Measurements from ENCODE around the gene MRPL20. TPM values are rescaled to one million over a fixed set of nuclear protein-coding genes. Genes with fewer than 3 reads are reported as not detected.
A peak's percentile ranks its signal among the peaks of the same experiment; 100 is the strongest.
"Not testable (repeated sequence)": the region's sequence is repeated elsewhere in the genome, so short reads cannot be mapped to it uniquely, and the experiment has no call there.

MRPL20 gene
- polyA plus RNA-seq, 1 of the 3 experiments (the other 2 are of a cell fraction), result 210 TPM

GRCh38 chr1:1406101-1406820 is 832 bp downstream of the MRPL20 start:
- H3K4me2 ChIP-seq, result peak overlapping the region; percentile 87
- H4K20me1 ChIP-seq (ENCODE audit: insufficient read depth), result no peaks in the 10 kb centered on the region
- H2AFZ ChIP-seq (ENCODE audit: low read depth), result no peak overlapping the region
- peaks cover 11 to 19% of the 10 kb centered on the region in 2 experiments; a peak in 3 of 4 replicates for H3K4me1 ChIP-seq (ENCODE audit: control insufficient read depth in 1 of 2, insufficient read depth in 2 of 2, low read depth in 1 of 2, low read length in 1 of 2)
- TF ChIP-seq POLR2AphosphoS5 (IDR thresholded peaks at IDR 0.05; ENCODE audit: low read depth, low read length) (peak; percentile 13; the same call in 1 of the 2 replicates), CHD2 (IDR thresholded peaks at IDR 0.05; ENCODE audit: low read length, partially characterized antibody) (no peak), MXI1 (IDR thresholded peaks at IDR 0.05; ENCODE audit: low read depth, low read length) (peak; percentile 49; the same call in 1 of the 2 replicates), RAD21 (IDR thresholded peaks at IDR 0.05; ENCODE audit: low read length) (peak; percentile 15; the same call in 1 of the 2 replicates), FOXM1 (IDR thresholded peaks at IDR 0.05; ENCODE audit: low read depth) (no peak)
- H3K27ac ChIP-seq (ENCODE audit: low read depth in 2 of 2, low read length in 1 of 2), result peak overlapping the region; percentile 72 to 77
- DNase-seq, result peak; percentile 51
- peaks cover 40% of the 10 kb centered on the region for H3F3A ChIP-seq (replicated peaks; ENCODE audit: insufficient read depth)
- H3K4me3 ChIP-seq (ENCODE audit: low read depth in 2 of 2, low read length in 1 of 2), result peak overlapping the region; percentile 74 to 77
- H3K9me3 ChIP-seq, result no peaks in the 10 kb centered on the region
- POLR2A ChIA-PET, result interaction anchor here (0.7 to 3.3 kb wide), 3 partner anchors 15 to 31 kb away, joined by 3 to 18 read pairs (median 3); partner anchors contain the start of genes ANKRD65 and AURKAIP1
- CTCF ChIA-PET, result interaction anchor here (0.7 to 3.5 kb wide), 6 partner anchors 8 to 212 kb away, joined by 3 to 14 read pairs (median 3); partner anchors contain the start of genes AURKAIP1 and CCNL2
- peaks cover 18 to 22% of the 10 kb centered on the region in 2 experiments for H3K36me3 ChIP-seq (replicated peaks in 1 of 2; ENCODE audit: control insufficient read depth in 1 of 2, insufficient read depth in 2 of 2, low read length in 1 of 2)
- 42% methylated on average over 33 of the region's 43 CpGs for WGBS (ENCODE audit: low lambda C conversion rate)
- H3K9ac ChIP-seq, result peak overlapping the region; percentile 88
- H3K27me3 ChIP-seq (ENCODE audit: insufficient read depth), result no peaks in the 10 kb centered on the region
- H3K9me2 ChIP-seq, result no peaks in the 10 kb centered on the region
- H3K79me2 ChIP-seq (ENCODE audit: insufficient read depth), result peaks cover 79% of the 10 kb centered on the region

- no peaks in the 10 kb centered on the region for H3K27me3 ChIP-seq (ENCODE audit: insufficient read depth)
- peaks cover 89% of the 10 kb centered on the region for H3K79me2 ChIP-seq (ENCODE audit: insufficient read depth)
- no peak overlapping the region for H2AFZ ChIP-seq (ENCODE audit: low read depth)
- H3K36me3 ChIP-seq (replicated peaks in 1 of 2; ENCODE audit: control insufficient read depth in 1 of 2, insufficient read depth in 2 of 2, low read length in 1 of 2), result peaks cover 16 to 31% of the 10 kb centered on the region in 2 experiments
- no peak for DNase-seq
- H3K9me3 ChIP-seq, result no peaks in the 10 kb centered on the region
- over 99% methylated on average over 6 of the region's 7 CpGs for WGBS (ENCODE audit: low lambda C conversion rate)
- H3F3A ChIP-seq (replicated peaks; ENCODE audit: insufficient read depth), result peaks cover 40% of the 10 kb centered on the region
- no peak overlapping the region for H3K4me3 ChIP-seq (ENCODE audit: low read depth in 2 of 2, low read length in 1 of 2)
- POLR2A ChIA-PET, result no interaction called here
- TF ChIP-seq MEF2A (IDR thresholded peaks at IDR 0.05; ENCODE audit: borderline replicate concordance, low read depth), result no peak
- H4K20me1 ChIP-seq (ENCODE audit: insufficient read depth), result no peaks in the 10 kb centered on the region
- no peak overlapping the region for H3K27ac ChIP-seq (ENCODE audit: low read depth in 2 of 2, low read length in 1 of 2)
- CTCF ChIA-PET, result no interaction called here
- peaks cover 10 to 30% of the 10 kb centered on the region in 2 experiments; a peak in 3 of 4 replicates for H3K4me1 ChIP-seq (ENCODE audit: control insufficient read depth in 1 of 2, insufficient read depth in 2 of 2, low read depth in 1 of 2, low read length in 1 of 2)
- no peak overlapping the region for H3K9ac ChIP-seq
- H3K4me2 ChIP-seq, result no peak overlapping the region
- no peaks in the 10 kb centered on the region for H3K9me2 ChIP-seq
Measured at GRCh38 chr1:1403653-1404052, 3.4 kb downstream of the MRPL20 start.

GRCh38 chr1:1402901-1403392 is 4.1 kb downstream of the MRPL20 start:
- not testable (repeated sequence) for H3K4me2 ChIP-seq; H3K9me2 ChIP-seq; H3K27me3 ChIP-seq (ENCODE audit: insufficient read depth); H3K9ac ChIP-seq; DNase-seq; H4K20me1 ChIP-seq (ENCODE audit: insufficient read depth); H3K4me3 ChIP-seq (ENCODE audit: low read depth in 2 of 2, low read length in 1 of 2); H2AFZ ChIP-seq (ENCODE audit: low read depth); H3K9me3 ChIP-seq
- peaks cover 35% of the 10 kb centered on the region for H3F3A ChIP-seq (replicated peaks; ENCODE audit: insufficient read depth)
- CTCF ChIA-PET, result interaction anchor here (0.9 to 1.9 kb wide), 4 partner anchors 11 to 28 kb away, joined by 3 to 8 read pairs (median 4); partner anchors contain the start of gene AURKAIP1
- peak overlapping the region in 1 of 2 experiments; percentile 27; a peak in 1 of 4 replicates for H3K27ac ChIP-seq (ENCODE audit: low read depth in 2 of 2, low read length in 1 of 2)
- peaks cover 18 to 31% of the 10 kb centered on the region in 2 experiments for H3K36me3 ChIP-seq (replicated peaks in 1 of 2; ENCODE audit: control insufficient read depth in 1 of 2, insufficient read depth in 2 of 2, low read length in 1 of 2)
- peaks cover 6 to 31% of the 10 kb centered on the region in 2 experiments; a peak in 3 of 4 replicates for H3K4me1 ChIP-seq (ENCODE audit: control insufficient read depth in 1 of 2, insufficient read depth in 2 of 2, low read depth in 1 of 2, low read length in 1 of 2)
- WGBS (ENCODE audit: low lambda C conversion rate), result 90% methylated on average over 9 of the region's 9 CpGs
- peaks cover 89% of the 10 kb centered on the region for H3K79me2 ChIP-seq (ENCODE audit: insufficient read depth)
- POLR2A ChIA-PET, result interaction anchor here (1.1 to 1.3 kb wide), 3 partner anchors 28 to 137 kb away, joined by 3 read pairs; partner anchors contain the start of gene AURKAIP1

All from SK-N-SH (cell line).